NOMO-1 treated with dmso at 0.1 percent for 144 hours (cell line): ENCODE measurements around the gene NLRP13.
"Not testable (repeated sequence)": the region's sequence is repeated elsewhere in the genome, so short reads cannot be mapped to it uniquely, and the experiment has no call there.

Experiments used
- DNase-seq: peaks from one replicate; lab custom pipeline; 2025; ENCODE audit not compliant: unreplicated experiment; lab: John Stamatoyannopoulos, UW

NLRP13 gene

GRCh38 chr19:55931936-55932386 is at the start of gene NLRP13:
TSS of gene NLRP13 (minus strand) at chr19:55932336. CDS start at chr19:55932311, 25 bp downstream.
- no peak for DNase-seq

GRCh38 chr19:55980415-55980814 is 48.3 kb upstream of the NLRP13 start:
- no peak for DNase-seq

GRCh38 chr19:55973982-55974381 is 41.8 kb upstream of the NLRP13 start:
- DNase-seq, result no peak

GRCh38 chr19:55962186-55962585 is 30.1 kb upstream of the NLRP13 start:
- DNase-seq, result no peak

- no peak for DNase-seq
These were observed 28.0 kb upstream of the NLRP13 start for GRCh38 chr19:55959996-55960675.

GRCh38 chr19:55958356-55958755 is 26.2 kb upstream of the NLRP13 start:
- no peak for DNase-seq

GRCh38 chr19:55956431-55956830 is 24.3 kb upstream of the NLRP13 start:
- DNase-seq, result no peak

GRCh38 chr19:55950566-55950965 is 18.4 kb upstream of the NLRP13 start:
- not testable (repeated sequence) for DNase-seq

GRCh38 chr19:55947532-55947931 is 15.4 kb upstream of the NLRP13 start, which contains the start of gene NLRP8:
TSS of gene NLRP8 (plus strand) at chr19:55947832.
- no peak for DNase-seq

GRCh38 chr19:55940306-55940705 is 8.2 kb upstream of the NLRP13 start:
- DNase-seq, result no peak

GRCh38 chr19:55939206-55939605 is 7.1 kb upstream of the NLRP13 start:
- no peak for DNase-seq

- DNase-seq, result no peak
These were observed 3.1 kb upstream of the NLRP13 start for GRCh38 chr19:55935206-55935605.

- no peak for DNase-seq
These were observed 1.1 kb downstream of the NLRP13 start for GRCh38 chr19:55930996-55931515.

GRCh38 chr19:55929258-55929657 is 2.9 kb downstream of the NLRP13 start:
- not testable (repeated sequence) for DNase-seq

- DNase-seq, result no peak
These were observed 4.1 kb downstream of the NLRP13 start for GRCh38 chr19:55927991-55928390.

- DNase-seq, result no peak
These were observed 8.6 kb downstream of the NLRP13 start for GRCh38 chr19:55923556-55923955.

- DNase-seq, result no peak
These were observed 18.4 kb downstream of the NLRP13 start for GRCh38 chr19:55913643-55914268.

GRCh38 chr19:55912916-55913315 is 19.2 kb downstream of the NLRP13 start:
- DNase-seq, result no peak

- DNase-seq, result no peak
These were observed 22.3 kb downstream of the NLRP13 start for GRCh38 chr19:55909801-55910200.

GRCh38 chr19:55907746-55908145 is 24.4 kb downstream of the NLRP13 start:
- no peak for DNase-seq

GRCh38 chr19:55907286-55907685 is 24.9 kb downstream of the NLRP13 start:
- DNase-seq, result no peak

GRCh38 chr19:55902080-55902751 is 29.9 kb downstream of the NLRP13 start:
- DNase-seq, result no peak
